MG63 (cell line): ENCODE data around the gene ADAMTS9. TPM values are rescaled to one million over a fixed set of nuclear protein-coding genes. Genes with fewer than 3 reads are reported as not detected.

Experiments
- DNase-seq: peaks from one replicate; pipeline ENCODE4 v3.0.0-alpha.2; 2020
- H3K27me3 ChIP-seq: fragments of 250-450 bp; sonication (Bioruptor Pico); 2 replicates; pipeline ENCODE4 v1.5.1; 2020; ENCODE audit warnings: mild to moderate bottlenecking, moderate library complexity
- H3K36me3 ChIP-seq: fragments of 250-450 bp; sonication (Bioruptor Pico); 2 replicates; pipeline ENCODE4 v1.5.1; 2020; ENCODE audit warnings: mild to moderate bottlenecking, moderate library complexity
- H3K4me3 ChIP-seq: fragments of 250-450 bp; sonication (Bioruptor Pico); 2 replicates; pipeline ENCODE4 v1.5.1; 2020; ENCODE audit warnings: mild to moderate bottlenecking, moderate library complexity
- H3K9me3 ChIP-seq: fragments of 250-450 bp; sonication (Bioruptor Pico); 2 replicates; pipeline ENCODE4 v1.5.1; 2020; ENCODE audit warnings: mild to moderate bottlenecking, moderate library complexity
- total RNA-seq: library from RNA; depleted of rRNA; stranded (reverse); fragments of >200 nt; shearing (Covaris generic); gene quantifications from 2 replicates; pipeline ENCODE4 v1.2.3, GENCODE V29; 2014; ENCODE audit warnings: low replicate concordance

ADAMTS9 gene
- total RNA-seq, 1 experiment from 2014 or later = not detected

GRCh38 chr3:64505419-64505818, 182.4 kb downstream of the ADAMTS9 start:
- no peak for DNase-seq
- Histone ChIP-seq H3K36me3 (no peaks in the 10 kb centered on the region), H3K4me3 (no peak overlapping the region), H3K9me3 (no peaks in the 10 kb centered on the region), H3K27me3 (no peaks in the 10 kb centered on the region)

- no peak for DNase-seq
- H3K4me3 ChIP-seq = no peak overlapping the region
- H3K27me3 ChIP-seq = no peaks in the 10 kb centered on the region
Measured at GRCh38 chr3:64502284-64502683, 185.5 kb downstream of the ADAMTS9 start.

GRCh38 chr3:64501298-64501906, 186.4 kb downstream of the ADAMTS9 start:
- Histone ChIP-seq H3K4me3 (no peak overlapping the region), H3K9me3 (no peaks in the 10 kb centered on the region), H3K36me3 (no peaks in the 10 kb centered on the region), H3K27me3 (no peaks in the 10 kb centered on the region)
- no peak for DNase-seq

More at GRCh38 chr3:64502284-64502683, 185.5 kb downstream of the ADAMTS9 start:
- no peaks in the 10 kb centered on the region for H3K9me3 ChIP-seq
- no peaks in the 10 kb centered on the region for H3K36me3 ChIP-seq

GRCh38 chr3:64496786-64497490, 190.9 kb downstream of the ADAMTS9 start:
- DNase-seq = no peak
- Histone ChIP-seq H3K36me3 (no peaks in the 10 kb centered on the region), H3K4me3 (no peak overlapping the region), H3K9me3 (no peaks in the 10 kb centered on the region), H3K27me3 (no peaks in the 10 kb centered on the region)

- no peak for DNase-seq
- H3K9me3 ChIP-seq = no peaks in the 10 kb centered on the region
- no peaks in the 10 kb centered on the region for H3K36me3 ChIP-seq
- H3K27me3 ChIP-seq = no peaks in the 10 kb centered on the region
- H3K4me3 ChIP-seq = no peak overlapping the region
Measured at GRCh38 chr3:64495781-64496334, 191.9 kb downstream of the ADAMTS9 start.

- Histone ChIP-seq H3K9me3 (no peaks in the 10 kb centered on the region), H3K4me3 (no peak overlapping the region)
Measured at GRCh38 chr3:64495121-64495780, 192.5 kb downstream of the ADAMTS9 start.

GRCh38 chr3:64494526-64494925, 193.3 kb downstream of the ADAMTS9 start:
- no peaks in the 10 kb centered on the region for H3K27me3 ChIP-seq
- H3K36me3 ChIP-seq = no peaks in the 10 kb centered on the region
- H3K4me3 ChIP-seq = no peak overlapping the region

More at GRCh38 chr3:64495121-64495780, 192.5 kb downstream of the ADAMTS9 start:
- Histone ChIP-seq H3K27me3 (no peaks in the 10 kb centered on the region), H3K36me3 (no peaks in the 10 kb centered on the region)
- no peak for DNase-seq

GRCh38 chr3:64493149-64493548, 194.7 kb downstream of the ADAMTS9 start:
- Histone ChIP-seq H3K9me3 (no peaks in the 10 kb centered on the region), H3K4me3 (no peak overlapping the region), H3K36me3 (no peaks in the 10 kb centered on the region), H3K27me3 (no peaks in the 10 kb centered on the region)
- DNase-seq = no peak

More at GRCh38 chr3:64494526-64494925, 193.3 kb downstream of the ADAMTS9 start:
- DNase-seq = no peak
- H3K9me3 ChIP-seq = no peaks in the 10 kb centered on the region

GRCh38 chr3:64491843-64492242, 196.0 kb downstream of the ADAMTS9 start:
- Histone ChIP-seq H3K27me3 (no peaks in the 10 kb centered on the region), H3K9me3 (no peaks in the 10 kb centered on the region), H3K36me3 (no peaks in the 10 kb centered on the region), H3K4me3 (no peak overlapping the region)
- DNase-seq = no peak

GRCh38 chr3:64490180-64490724, 197.5 kb downstream of the ADAMTS9 start:
- DNase-seq = no peak
- no peaks in the 10 kb centered on the region for H3K27me3 ChIP-seq
- H3K36me3 ChIP-seq = no peaks in the 10 kb centered on the region
- H3K9me3 ChIP-seq = no peaks in the 10 kb centered on the region
- H3K4me3 ChIP-seq = no peak overlapping the region

- no peaks in the 10 kb centered on the region for H3K36me3 ChIP-seq
- no peak overlapping the region for H3K4me3 ChIP-seq
- H3K9me3 ChIP-seq = no peaks in the 10 kb centered on the region
- DNase-seq = no peak
- H3K27me3 ChIP-seq = no peaks in the 10 kb centered on the region
Measured at GRCh38 chr3:64489361-64490044, 198.3 kb downstream of the ADAMTS9 start.

- DNase-seq = no peak
- Histone ChIP-seq H3K4me3 (no peak overlapping the region), H3K36me3 (no peaks in the 10 kb centered on the region), H3K27me3 (no peaks in the 10 kb centered on the region), H3K9me3 (no peaks in the 10 kb centered on the region)
Measured at GRCh38 chr3:64488939-64489338, 198.9 kb downstream of the ADAMTS9 start.

GRCh38 chr3:64484289-64484992, 203.4 kb downstream of the ADAMTS9 start:
- Histone ChIP-seq H3K4me3 (no peak overlapping the region), H3K9me3 (no peaks in the 10 kb centered on the region), H3K27me3 (no peaks in the 10 kb centered on the region), H3K36me3 (no peaks in the 10 kb centered on the region)
- peak; percentile 50 for DNase-seq

GRCh38 chr3:64483467-64483866, 204.3 kb downstream of the ADAMTS9 start:
- Histone ChIP-seq H3K27me3 (no peaks in the 10 kb centered on the region), H3K4me3 (no peak overlapping the region), H3K36me3 (no peaks in the 10 kb centered on the region), H3K9me3 (no peaks in the 10 kb centered on the region)
- DNase-seq = no peak

GRCh38 chr3:64475037-64475436, 212.8 kb downstream of the ADAMTS9 start:
- no peak for DNase-seq
- Histone ChIP-seq H3K36me3 (no peaks in the 10 kb centered on the region), H3K4me3 (no peak overlapping the region), H3K9me3 (no peaks in the 10 kb centered on the region), H3K27me3 (no peaks in the 10 kb centered on the region)

- Histone ChIP-seq H3K36me3 (no peaks in the 10 kb centered on the region), H3K9me3 (no peaks in the 10 kb centered on the region), H3K4me3 (no peak overlapping the region), H3K27me3 (no peaks in the 10 kb centered on the region)
- DNase-seq = no peak
Measured at GRCh38 chr3:64473466-64473865, 214.3 kb downstream of the ADAMTS9 start.
